ENCODE data around the gene C10orf120.

Gene C10orf120

GRCh38 chr10:122725006-122725405 is 25.4 kb upstream of the C10orf120 start:
- no peak overlapping the region for H3K27ac ChIP-seq (ENCODE audit: low read length)
- no peaks in the 10 kb centered on the region for H3K9me3 ChIP-seq (ENCODE audit: insufficient read depth, low read length)
- no peak overlapping the region for H3K4me2 ChIP-seq (ENCODE audit: low read length)
- H3K36me3 ChIP-seq (replicated peaks; ENCODE audit: low read depth, low read length): no peaks in the 10 kb centered on the region
- no peak overlapping the region for H3K9ac ChIP-seq (ENCODE audit: low read length)
- H3K79me2 ChIP-seq (ENCODE audit: low read length): no peaks in the 10 kb centered on the region
- H3K4me1 ChIP-seq (ENCODE audit: low read length): no peaks in the 10 kb centered on the region
- no peaks in the 10 kb centered on the region for H4K20me1 ChIP-seq (ENCODE audit: insufficient read depth, low read length)
- no peak overlapping the region for H2AFZ ChIP-seq (ENCODE audit: low read depth, low read length)
- H3K27me3 ChIP-seq (ENCODE audit: low read depth, low read length): no peaks in the 10 kb centered on the region
- H3K4me3 ChIP-seq (ENCODE audit: low read length): no peak overlapping the region
- no peak for TF ChIP-seq EZH2phosphoT487 (IDR thresholded peaks at IDR 0.05; ENCODE audit: low read depth)
- TF ChIP-seq CTCF (IDR thresholded peaks at IDR 0.05; ENCODE audit: low read depth, low read length): no peak

- no peaks in the 10 kb centered on the region for H3K79me2 ChIP-seq (ENCODE audit: low read length)
- H3K4me3 ChIP-seq (ENCODE audit: low read length): no peak overlapping the region
- no peak overlapping the region for H2AFZ ChIP-seq (ENCODE audit: low read depth, low read length)
- no peak overlapping the region for H3K27ac ChIP-seq (ENCODE audit: low read length)
- H4K20me1 ChIP-seq (ENCODE audit: insufficient read depth, low read length): no peaks in the 10 kb centered on the region
- no peak for TF ChIP-seq CTCF (IDR thresholded peaks at IDR 0.05; ENCODE audit: low read depth, low read length)
- no peak for TF ChIP-seq EZH2phosphoT487 (IDR thresholded peaks at IDR 0.05; ENCODE audit: low read depth)
- H3K4me2 ChIP-seq (ENCODE audit: low read length): no peak overlapping the region
- no peak overlapping the region for H3K9ac ChIP-seq (ENCODE audit: low read length)
- H3K36me3 ChIP-seq (replicated peaks; ENCODE audit: low read depth, low read length): no peaks in the 10 kb centered on the region
- no peaks in the 10 kb centered on the region for H3K27me3 ChIP-seq (ENCODE audit: low read depth, low read length)
- H3K4me1 ChIP-seq (ENCODE audit: low read length): no peaks in the 10 kb centered on the region
- no peaks in the 10 kb centered on the region for H3K9me3 ChIP-seq (ENCODE audit: insufficient read depth, low read length)
Observed at GRCh38 chr10:122721111-122721510, 21.5 kb upstream of the C10orf120 start.

GRCh38 chr10:122716025-122716424 is 16.4 kb upstream of the C10orf120 start:
- Histone ChIP-seq H3K9ac (ENCODE audit: low read length) (no peak overlapping the region), H3K4me2 (ENCODE audit: low read length) (no peak overlapping the region), H3K27me3 (ENCODE audit: low read depth, low read length) (peaks cover 8% of the 10 kb centered on the region), H2AFZ (ENCODE audit: low read depth, low read length) (no peak overlapping the region), H3K79me2 (ENCODE audit: low read length) (no peaks in the 10 kb centered on the region), H3K27ac (ENCODE audit: low read length) (no peak overlapping the region), H4K20me1 (ENCODE audit: insufficient read depth, low read length) (no peaks in the 10 kb centered on the region), H3K36me3 (replicated peaks; ENCODE audit: low read depth, low read length) (no peaks in the 10 kb centered on the region), H3K4me1 (ENCODE audit: low read length) (no peaks in the 10 kb centered on the region), H3K9me3 (ENCODE audit: insufficient read depth, low read length) (no peaks in the 10 kb centered on the region), H3K4me3 (ENCODE audit: low read length) (no peak overlapping the region)
- TF ChIP-seq EZH2phosphoT487 (IDR thresholded peaks at IDR 0.05; ENCODE audit: low read depth) (no peak), CTCF (IDR thresholded peaks at IDR 0.05; ENCODE audit: low read depth, low read length) (no peak)

- H3K4me3 ChIP-seq (ENCODE audit: low read length): no peak overlapping the region
- H3K4me2 ChIP-seq (ENCODE audit: low read length): no peak overlapping the region
- no peaks in the 10 kb centered on the region for H3K36me3 ChIP-seq (replicated peaks; ENCODE audit: low read depth, low read length)
- H3K27ac ChIP-seq (ENCODE audit: low read length): no peak overlapping the region
- H4K20me1 ChIP-seq (ENCODE audit: insufficient read depth, low read length): no peaks in the 10 kb centered on the region
- no peaks in the 10 kb centered on the region for H3K4me1 ChIP-seq (ENCODE audit: low read length)
- no peaks in the 10 kb centered on the region for H3K79me2 ChIP-seq (ENCODE audit: low read length)
- no peaks in the 10 kb centered on the region for H3K9me3 ChIP-seq (ENCODE audit: insufficient read depth, low read length)
- H3K9ac ChIP-seq (ENCODE audit: low read length): no peak overlapping the region
- H2AFZ ChIP-seq (ENCODE audit: low read depth, low read length): no peak overlapping the region
- peaks cover 12% of the 10 kb centered on the region for H3K27me3 ChIP-seq (ENCODE audit: low read depth, low read length)
- no peak for TF ChIP-seq EZH2phosphoT487 (IDR thresholded peaks at IDR 0.05; ENCODE audit: low read depth)
- no peak for TF ChIP-seq CTCF (IDR thresholded peaks at IDR 0.05; ENCODE audit: low read depth, low read length)
Observed at GRCh38 chr10:122715576-122715975, 15.9 kb upstream of the C10orf120 start.

Measured in OCI-LY3 (cell line).